G401.6 (cell line): ENCODE results near the gene ANKRD33B.
"Not testable (repeated sequence)": the region's sequence is repeated elsewhere in the genome, so short reads cannot be mapped to it uniquely, and the experiment has no call there.

ENCODE experiments used
- FAIRE-seq: peaks from 2 replicates; lab custom pipeline; 2012; peaks lifted over from hg19 to GRCh38; lab: Jason Lieb, UNC

ANKRD33B gene

DNA sequence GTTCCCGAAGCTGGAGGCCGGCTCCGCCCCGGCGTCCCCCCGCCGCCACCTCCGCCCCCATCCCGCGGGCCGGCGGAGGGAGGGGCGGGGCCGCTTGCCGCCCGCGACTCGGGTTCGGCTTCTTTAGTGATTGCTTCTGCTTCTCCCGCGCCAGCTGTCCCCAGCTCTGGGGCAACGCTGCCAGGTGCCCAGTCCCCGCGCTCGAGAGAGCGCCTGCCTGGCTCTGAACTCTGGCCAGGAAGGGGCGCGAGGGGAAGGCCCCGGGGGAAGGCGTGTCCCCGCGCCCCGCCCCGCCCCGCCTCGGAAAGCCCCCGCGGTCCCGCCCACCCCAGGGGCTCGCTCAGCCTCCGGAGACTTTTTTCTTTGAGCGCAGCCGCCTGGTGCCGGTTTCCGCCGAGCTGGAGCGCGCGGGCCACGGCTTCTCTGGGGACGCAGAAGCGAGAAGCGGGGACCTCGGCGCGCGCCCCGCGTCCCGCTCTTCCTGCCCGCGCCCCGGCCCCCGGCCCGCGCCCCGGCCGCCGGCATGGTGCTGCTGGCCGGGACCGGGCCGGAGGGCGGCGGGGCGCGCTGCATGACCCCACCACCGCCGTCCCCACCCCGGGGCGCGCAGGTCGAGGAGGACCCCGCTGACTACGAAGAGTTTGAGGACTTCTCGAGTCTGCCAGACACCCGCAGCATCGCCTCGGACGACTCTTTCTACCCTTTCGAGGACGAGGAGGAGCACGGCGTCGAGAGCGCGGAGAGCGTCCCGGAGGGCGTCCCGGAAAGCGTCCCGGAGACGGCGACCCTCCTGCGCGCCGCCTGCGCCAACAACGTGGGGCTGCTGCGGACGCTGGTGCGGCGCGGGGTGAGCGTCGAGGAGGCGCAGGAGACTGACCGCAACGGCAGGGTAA, at the start of gene ANKRD33B:
Gene ANKRD33B (plus strand): TSS at position 126 of the 893 bp plus-strand sequence. CDS start 398 bp downstream, at position 524.
- no peak for FAIRE-seq

DNA sequence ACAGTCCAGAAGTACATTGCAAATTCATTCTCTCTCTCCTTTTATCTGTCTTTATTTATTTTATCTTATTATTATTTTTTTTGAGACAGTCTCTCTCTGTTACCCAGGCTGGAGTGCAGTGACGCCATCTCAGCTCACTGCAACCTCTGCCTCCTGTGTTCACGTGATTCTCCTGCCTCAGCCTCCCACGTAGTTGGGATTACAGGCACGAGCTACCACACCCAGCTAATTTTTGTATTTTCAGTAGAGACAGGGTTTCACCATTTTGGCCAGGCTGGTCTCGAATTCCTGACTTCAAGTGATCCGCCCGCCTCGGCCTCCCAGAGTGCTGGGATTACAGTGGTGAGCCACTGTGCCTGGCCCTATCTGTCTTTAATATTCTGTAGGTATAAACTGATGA, 49.3 kb upstream of the ANKRD33B start:
- not testable (repeated sequence) for FAIRE-seq

DNA sequence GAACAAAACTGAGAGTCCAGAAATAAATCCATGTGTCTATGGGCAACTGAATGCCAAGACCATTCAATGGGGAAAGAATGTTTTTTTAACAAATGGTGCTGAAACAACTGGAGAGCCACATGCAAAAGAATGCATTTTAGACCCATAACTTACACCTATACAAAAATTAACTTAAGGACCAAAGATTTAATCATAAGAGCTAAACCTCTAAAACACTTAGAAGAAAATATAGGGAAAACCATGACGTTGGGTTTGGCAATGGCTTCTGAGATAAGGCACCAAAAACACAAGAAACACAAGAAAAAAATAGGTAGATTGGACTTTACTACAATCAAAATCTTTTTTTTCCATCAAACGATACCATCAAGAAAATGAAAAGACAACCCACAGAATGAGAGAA, 48.4 kb upstream of the ANKRD33B start:
- no peak for FAIRE-seq

DNA sequence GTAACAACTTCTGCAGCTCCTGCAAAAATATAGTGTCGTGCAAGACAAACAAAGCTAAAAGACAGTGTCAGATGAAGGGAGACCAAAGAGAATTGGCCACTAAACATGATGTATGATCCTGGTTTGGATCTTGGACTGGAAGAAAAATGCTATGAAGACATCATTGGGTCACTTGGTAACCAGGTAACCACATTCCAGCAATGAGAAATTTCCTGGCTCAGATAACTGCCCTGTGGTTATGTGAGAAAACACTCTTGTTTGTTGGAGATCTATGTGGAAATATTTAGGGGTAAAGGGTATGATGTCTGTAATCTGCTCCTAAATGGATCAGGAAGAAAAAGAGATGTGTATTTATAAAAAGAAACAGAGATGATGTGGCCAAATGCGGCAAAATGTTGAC, 45.5 kb upstream of the ANKRD33B start:
- no peak for FAIRE-seq

DNA sequence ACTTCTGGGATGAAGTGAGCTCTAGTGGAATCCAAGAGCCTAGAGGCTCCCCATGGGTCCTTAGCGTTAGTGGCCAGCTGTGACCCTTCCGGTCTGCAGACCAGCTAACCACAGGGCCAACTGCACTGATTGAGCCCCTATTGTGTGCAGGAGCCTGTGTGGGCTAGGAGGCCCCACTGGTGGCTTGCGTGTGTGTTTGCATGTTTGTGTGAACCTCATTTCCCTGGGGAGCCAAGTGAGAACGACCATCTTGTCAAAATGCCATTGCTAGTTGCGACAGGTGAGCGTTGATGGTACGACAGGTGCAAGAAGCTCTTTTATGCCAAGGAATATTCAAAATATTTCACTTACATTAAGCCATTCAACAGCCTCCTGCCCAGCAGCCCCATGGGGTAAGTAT, 44.1 kb upstream of the ANKRD33B start:
- FAIRE-seq = no peak

DNA sequence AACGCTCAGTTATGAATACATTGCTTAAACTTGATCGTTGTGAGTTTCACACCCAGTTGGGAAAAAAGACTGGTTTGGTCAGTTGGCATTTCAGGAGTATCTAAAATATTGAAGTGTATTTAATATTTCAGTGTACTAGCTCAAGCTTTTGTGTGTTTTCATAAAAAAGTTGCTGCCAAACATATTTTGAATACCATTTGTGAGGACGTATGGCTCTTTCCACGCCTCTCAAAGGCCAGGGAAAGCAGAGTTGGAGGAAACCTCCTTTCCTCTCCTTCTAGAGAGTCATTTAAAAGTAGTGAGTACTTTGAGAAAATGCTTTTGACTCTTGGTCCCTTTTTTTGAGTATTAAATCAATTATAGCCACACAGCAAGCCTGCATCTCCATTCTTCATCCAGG, 43.2 kb upstream of the ANKRD33B start:
- FAIRE-seq = no peak

DNA sequence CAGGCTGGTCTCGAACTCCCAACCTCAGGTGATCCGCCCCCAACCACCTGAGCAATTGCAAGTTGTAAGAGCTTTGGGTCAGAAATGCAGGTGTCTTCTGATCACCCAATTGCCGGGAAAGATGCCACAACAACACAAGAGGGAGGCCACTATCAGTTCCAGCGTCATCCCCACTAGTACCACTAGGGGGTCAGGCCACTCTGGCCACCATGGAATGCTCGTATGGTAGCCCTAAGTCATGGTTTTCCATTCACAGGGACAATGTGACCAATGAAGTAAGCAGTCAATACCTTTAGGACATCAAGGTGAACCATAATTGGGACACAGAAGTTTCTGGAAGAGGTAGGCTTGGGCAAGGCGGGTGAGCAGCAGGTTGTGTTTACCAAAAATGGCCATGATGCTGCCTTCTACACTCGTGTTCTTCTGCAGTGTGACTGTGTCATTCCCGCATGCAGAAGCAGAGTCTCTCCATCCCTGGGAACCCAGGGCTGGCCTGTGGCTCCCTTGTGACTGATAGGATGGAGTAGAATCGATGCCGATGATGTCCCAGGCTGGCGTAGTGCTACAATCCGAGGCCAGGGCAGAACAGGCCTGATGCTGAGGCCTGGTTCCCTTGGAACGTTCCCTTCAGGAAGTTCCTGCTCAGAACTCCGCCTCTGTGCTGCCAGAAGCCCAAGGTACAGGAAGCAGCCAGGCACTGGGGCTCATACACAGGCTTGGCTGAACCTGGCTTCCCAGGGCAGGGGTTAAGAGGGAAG, 42.2 kb upstream of the ANKRD33B start:
- no peak for FAIRE-seq

DNA sequence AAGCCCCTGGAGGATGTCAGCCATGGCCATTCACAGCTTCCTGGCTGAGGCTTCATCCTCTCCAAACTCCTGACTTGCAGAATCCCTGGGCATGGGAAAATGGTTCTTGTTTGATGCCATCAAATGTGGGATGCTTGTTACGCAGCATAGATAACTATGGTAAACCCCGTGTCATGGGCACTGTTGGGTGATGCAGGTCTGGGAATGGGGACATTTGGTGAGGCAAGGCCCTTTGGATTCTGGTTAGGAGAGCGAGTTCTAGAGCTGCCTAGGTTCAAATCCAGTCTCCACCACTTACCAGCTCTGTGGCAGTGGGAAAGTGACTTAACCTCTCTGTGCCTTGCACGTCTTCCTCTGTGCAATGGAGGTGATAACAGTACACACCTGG, 41.7 kb upstream of the ANKRD33B start:
- FAIRE-seq = no peak

DNA sequence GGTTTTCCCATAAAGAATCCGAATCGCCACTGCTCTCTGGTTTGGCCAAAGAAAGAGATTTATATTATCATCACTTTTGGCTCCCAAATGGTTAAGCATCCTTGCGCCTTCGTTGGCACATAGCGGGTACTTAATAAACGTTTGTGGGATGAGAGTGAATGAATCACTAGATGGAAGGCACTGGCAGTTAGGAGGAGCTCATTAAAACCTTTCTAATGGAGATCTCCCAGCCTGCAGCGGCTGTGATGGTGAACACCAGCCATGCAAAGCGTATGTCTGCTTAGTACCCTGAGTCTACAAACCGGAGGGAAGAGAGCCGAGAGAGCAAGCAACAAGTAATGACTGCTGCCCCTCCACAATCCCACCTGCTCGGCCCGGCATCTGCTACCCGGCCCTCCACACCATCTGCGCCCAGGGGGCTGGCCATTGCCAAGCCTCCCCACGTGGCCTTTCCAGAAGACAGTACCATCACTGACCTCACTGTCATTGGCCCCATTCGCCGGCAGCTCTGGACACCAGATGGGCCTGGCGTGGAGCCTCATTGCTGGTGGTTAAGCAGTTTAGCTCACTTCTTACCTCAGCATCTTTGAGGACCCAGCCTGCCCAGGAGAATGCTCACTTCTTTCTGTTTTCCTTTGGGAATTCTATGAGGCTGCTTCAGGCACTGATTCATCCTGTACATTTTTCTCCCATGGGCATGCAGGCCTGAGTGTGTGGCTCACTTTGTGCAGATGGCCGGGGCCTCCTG, 39.3 kb upstream of the ANKRD33B start:
- no peak for FAIRE-seq

DNA sequence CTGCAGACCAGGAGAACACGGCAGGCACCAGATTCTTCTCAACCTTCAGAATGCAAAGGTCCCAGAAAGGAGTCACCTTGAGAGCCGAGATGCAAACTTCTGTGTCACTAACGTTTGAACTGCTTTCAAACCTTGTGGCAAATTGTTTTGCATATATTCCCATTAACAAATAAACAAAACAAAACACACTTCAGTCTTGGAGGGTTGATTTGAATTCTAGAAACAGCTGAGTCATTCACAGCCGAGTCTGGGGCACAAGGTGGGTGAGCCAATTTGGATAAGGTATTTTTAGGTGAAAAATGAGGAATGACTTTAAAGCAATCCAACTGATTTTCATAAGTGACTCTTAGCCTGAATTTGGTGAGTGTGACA, 38.8 kb upstream of the ANKRD33B start:
- no peak for FAIRE-seq

DNA sequence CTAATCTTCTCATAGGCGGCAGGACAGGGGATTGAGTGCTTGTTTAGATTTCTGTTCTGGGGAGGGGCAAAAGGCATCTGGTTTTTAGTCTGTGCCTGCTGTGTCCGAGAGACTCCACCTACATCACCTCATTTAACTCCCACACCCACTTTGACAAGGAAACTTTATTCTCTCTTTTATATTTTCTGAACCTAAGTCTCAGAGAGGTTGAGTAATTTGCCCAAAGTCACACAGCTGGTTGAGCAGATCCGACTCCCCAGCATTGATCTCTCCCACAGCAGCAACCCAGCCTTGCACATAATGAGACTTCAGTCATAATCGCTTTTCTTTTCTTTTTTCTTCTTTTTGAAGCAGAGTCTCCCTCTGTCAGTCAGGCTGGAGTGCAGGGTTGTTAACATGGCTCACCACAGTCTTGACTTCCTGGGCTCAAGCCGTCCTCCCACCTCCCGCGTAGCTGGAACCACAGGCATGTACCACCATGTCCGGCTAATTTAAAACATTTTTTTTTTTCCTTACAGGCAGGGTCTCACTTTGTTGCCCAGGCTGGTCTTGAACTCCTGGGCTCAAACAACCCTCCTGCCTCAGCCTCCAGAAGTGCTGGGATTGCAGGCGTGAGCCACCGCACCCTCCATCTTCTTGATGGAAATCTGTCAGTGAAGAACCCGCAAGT, 36.5 kb upstream of the ANKRD33B start:
- no peak for FAIRE-seq

DNA sequence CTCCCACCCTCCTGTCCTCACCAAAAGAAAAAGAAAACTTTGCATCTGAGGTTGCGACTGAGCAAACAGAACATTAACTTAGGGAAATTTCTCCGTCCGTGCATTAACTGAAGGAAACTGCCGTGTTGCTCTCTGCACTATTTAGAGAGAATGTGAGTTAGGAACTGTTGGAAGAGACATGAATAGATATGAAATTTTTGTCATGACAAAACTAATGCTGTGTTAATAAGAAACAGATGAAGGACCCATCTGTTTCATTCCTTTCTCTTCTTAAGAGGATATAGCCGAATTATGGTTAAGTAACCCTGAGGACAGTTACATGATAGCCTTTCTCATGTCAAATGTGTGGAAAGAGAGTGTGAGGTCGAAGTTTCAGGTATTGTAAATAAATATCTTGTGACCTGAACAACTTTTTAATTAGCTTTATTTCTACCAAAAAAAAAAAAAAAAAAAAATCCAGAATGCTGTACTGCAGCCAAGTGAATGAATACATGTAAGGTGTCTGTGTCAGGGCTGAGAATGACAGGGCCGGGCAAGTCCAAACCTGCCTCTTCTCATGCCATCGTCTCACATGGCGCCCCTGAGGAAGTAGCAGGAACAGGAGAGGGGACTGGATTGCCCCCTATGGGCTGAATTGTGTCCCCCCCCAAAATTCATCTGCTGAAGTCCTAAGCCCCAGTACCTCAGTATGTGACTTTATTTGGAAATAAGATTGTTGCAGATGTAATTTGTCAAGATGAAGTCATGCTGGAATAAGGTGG, 35.6 kb upstream of the ANKRD33B start:
- FAIRE-seq = no peak

DNA sequence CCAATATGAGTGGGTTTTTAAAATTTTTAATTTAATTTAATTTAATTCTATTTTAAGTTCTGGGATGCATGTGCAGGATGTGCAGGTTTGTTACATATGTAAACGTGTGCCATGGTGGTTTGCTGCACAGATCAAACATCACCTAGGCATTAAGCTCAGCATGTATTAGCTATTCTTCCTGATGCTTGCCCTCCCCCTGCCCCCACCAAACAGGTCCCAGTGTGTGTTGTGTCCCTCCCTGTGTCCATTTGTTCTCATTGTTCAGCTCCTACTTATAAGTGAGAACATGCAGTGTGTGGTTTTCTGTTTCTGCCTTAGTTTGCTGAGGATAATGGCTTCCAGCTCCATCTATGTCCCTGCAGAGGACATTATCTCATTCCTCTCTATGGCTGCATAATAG, 35.0 kb upstream of the ANKRD33B start:
- no peak for FAIRE-seq

DNA sequence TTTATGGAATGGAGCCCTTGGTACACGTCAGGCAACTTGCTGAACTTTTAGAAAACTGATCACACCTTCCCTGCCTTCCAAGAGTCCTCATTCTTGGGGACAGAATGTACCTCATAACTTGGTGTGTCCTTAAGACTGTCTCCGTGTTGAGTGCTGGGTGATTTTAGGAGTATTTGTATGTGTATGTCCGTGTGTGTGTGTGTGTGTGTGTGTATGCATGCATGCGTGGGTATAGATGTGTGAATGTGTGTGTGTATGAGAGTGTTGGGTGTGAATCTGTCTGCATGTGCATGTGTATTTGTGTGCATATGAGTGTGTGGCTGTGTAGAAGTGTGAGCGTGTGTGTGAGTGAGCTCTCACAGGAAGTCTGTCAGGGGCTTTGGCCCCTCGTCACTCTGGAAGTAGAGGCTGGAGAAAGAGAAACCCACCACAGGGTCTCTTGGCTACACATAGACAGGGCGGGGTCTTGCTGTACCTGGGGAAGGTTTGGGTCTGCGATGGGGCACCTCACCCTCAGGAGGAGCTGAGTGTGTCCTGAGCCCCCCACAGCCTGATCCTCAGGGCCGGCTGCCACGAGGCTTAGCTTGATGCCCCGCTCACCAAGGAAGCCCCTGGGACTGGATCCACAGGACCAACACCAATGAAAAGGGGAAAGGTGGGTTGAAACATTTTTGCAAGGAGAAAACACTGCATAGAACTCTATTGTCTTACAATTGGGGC, 33.1 kb upstream of the ANKRD33B start:
- FAIRE-seq = no peak

DNA sequence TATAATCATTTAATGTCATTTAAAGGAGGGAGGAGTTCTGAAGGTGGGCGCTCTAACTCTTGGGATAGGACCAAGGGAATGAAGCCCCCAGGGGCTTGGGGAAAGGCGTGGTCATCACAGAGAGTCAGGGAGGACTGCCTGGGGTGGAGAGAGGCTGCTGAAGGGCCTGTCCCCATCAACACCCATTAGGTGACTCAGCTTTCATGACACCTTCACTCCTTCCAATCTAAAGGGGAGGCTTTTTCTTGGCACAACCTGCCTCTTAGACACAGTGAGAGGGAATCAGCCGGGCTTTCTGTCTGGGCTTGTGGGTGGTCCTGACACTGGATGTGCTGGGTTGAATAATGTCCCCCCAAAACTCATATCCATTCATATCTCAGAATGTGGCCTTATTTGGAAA, 31.4 kb upstream of the ANKRD33B start:
- no peak for FAIRE-seq

DNA sequence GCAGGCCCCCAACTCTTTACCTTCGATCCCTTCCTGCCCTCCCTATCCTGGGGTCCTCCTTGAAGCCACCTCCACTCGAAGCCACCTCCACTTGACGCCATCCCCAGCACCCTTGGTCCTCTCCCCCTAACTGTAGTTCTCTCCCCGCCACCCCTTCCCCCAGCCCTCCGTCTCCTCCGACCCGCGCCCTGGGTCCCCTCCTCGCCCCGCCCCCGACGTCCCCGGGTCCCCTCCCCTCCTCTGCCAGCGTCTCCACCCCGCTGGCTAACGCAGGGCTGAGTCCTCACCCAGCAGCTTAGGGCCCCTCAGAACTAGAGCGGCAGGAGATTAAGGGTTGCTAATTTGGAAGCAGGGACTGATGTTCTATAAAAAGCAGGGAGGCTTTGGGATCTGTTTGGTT, 30.6 kb upstream of the ANKRD33B start:
- no peak for FAIRE-seq

DNA sequence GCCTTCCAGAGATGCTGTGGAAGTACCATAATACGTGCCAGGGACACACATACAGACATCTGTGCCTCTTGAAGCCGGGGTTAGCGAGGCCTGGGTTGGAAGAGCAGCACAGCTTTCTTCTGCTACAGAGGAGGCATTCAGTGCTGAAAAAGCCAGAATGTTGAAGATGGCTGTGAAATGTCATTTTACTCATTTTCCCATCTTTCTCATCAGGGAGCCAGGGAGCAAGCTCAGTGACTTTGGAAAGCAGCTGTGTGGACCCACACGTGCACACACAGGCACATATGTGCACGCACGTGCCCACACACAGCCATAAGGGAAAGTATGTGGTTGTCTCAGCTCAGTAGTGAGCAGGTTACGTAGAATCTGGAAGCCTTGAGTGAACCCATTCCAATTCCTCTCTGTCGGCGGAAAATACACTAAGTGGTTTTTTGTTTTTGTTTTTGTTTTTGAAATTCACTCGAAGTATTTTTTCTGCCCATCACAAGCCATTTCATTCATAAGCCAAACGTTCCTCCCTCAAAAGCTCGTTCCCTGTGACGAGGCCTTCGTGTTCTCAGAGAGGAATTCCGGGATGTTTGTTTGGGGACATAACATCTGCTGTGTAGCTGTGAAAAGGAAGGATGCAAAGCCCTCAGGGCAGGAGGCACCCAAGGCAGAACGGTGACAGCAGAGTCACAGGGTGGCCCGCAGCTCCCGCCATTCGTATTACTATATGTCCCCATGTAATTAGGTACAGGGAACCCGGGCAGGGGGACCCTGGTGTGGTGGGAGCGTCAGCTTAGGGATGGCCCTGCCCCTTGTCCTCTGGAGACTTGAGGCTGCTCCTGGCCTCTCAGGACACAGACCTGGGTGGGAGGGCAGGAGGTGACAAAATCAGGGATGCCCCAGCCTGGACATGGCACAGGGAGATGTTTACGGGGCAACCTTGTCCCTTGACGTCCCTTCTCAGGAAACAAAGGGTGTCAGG, 29.0 kb upstream of the ANKRD33B start:
- no peak for FAIRE-seq

DNA sequence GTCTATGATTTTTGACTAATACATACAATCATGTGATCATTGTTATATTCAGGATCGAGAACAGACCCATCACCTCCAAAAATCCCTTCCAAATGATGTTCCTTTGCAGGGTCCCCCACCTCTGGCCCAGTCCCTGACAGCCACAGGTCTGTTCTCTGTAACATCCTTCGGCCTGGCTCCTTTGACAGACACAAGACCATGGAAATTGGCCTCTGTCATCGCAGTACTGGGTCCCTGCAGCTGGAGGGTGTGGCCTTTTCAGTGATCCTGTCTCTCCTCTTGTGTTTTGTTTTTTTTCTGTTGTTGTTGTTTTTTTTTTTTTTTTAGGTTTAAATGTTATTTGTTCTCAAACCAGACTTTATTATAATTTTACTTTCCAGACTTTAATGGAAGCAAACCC, 27.4 kb upstream of the ANKRD33B start:
- no peak for FAIRE-seq

DNA sequence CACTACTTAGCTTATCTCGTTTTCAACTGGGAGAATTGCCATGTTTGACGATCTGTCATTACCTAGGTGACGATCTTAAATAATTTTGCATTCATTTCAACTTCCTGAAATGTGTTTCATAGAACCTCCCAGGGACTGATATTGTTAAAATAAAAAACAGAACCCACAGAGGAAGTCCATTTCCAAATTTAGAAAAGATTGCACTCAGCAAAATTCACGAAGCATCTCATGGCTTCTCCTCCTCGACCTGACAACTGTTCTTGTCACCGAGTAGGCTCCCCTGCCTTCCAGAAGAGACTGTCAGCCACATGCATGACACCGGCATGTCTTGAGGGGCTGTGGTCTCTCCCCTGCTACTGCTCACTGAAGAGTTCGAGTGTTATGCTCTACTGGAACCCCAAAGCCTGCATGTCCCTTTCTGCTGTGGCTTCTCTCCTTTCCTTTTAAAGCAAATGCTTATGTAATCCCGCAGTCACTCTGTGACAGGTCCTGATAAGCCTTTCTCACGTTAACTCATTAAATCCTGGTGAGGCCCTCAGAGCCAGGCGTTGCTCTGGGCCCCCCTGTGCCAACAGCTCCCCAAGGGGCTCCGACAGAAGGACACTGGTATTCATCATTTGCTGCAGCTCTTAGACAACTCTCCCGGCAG, 26.8 kb upstream of the ANKRD33B start:
- FAIRE-seq = no peak
